Smooth muscle cell (in vitro differentiated cells): ENCODE measurements around the gene SSNA1. TPM values are rescaled to one million over a fixed set of nuclear protein-coding genes. Genes with fewer than 3 reads are reported as not detected.

Source experiments
- DNase-seq: peaks from one replicate; lab custom pipeline; 2025; ENCODE audit not compliant: unreplicated experiment; lab: John Stamatoyannopoulos, UW
- H2AFZ ChIP-seq: fragments of 200-600 bp; sonication (generic); 2 replicates; pipeline ENCODE4 v1.6.0; 2016; ENCODE audit warnings: antibody characterized with exemption, low read depth, mild to moderate bottlenecking
- H3F3A ChIP-seq: fragments of 200-600 bp; sonication (generic); 2 replicates; pipeline ENCODE4 v1.6.0; 2017; ENCODE audit warnings: antibody characterized with exemption, low read depth
- H3K27ac ChIP-seq: fragments of 200-600 bp; sonication (generic); 2 replicates; pipeline ENCODE4 v1.5.1; 2016; ENCODE audit warnings: low read depth, mild to moderate bottlenecking
- H3K27me3 ChIP-seq: fragments of 200-600 bp; sonication (generic); 2 replicates; pipeline ENCODE4 v1.6.1; 2016; ENCODE audit warnings: low read depth, mild to moderate bottlenecking
- H3K36me3 ChIP-seq: fragments of 200-600 bp; sonication (generic); 2 replicates; pipeline ENCODE4 v1.5.1; 2016; ENCODE audit warnings: low read depth
- H3K4me1 ChIP-seq: fragments of 200-600 bp; sonication (generic); 2 replicates; pipeline ENCODE4 v1.5.1; 2016; ENCODE audit warnings: low read depth
- H3K4me2 ChIP-seq: fragments of 200-600 bp; sonication (generic); 2 replicates; pipeline ENCODE4 v1.6.0; 2016; ENCODE audit warnings: mild to moderate bottlenecking
- H3K4me3 ChIP-seq: fragments of 200-600 bp; sonication (generic); 2 replicates; pipeline ENCODE4 v1.5.1; 2016; ENCODE audit warnings: mild to moderate bottlenecking
- H3K79me2 ChIP-seq: fragments of 200-600 bp; sonication (generic); 2 replicates; pipeline ENCODE4 v1.6.0; 2016; ENCODE audit warnings: low read depth, mild to moderate bottlenecking
- H3K9ac ChIP-seq: fragments of 200-600 bp; sonication (generic); 2 replicates; pipeline ENCODE4 v1.6.0; 2016; ENCODE audit warnings: low read depth
- H3K9me3 ChIP-seq: fragments of 200-600 bp; sonication (generic); replicated peaks from 2 replicates; pipeline ENCODE4 v1.5.1; 2016; ENCODE audit warnings: low read depth
- H4K20me1 ChIP-seq: fragments of 200-600 bp; sonication (generic); 2 replicates; pipeline ENCODE4 v1.6.0; 2016; ENCODE audit warnings: low read depth
- WGBS: methylation state at CpG from one replicate; pipeline ENCODE4 v1.1.7; 2016; ENCODE audit warnings: low lambda C conversion rate; 5-methylcytosine and 5-hydroxymethylcytosine counted together
- polyA plus RNA-seq: library from polyadenylated mRNA; unstranded; fragments of >200 nt; fragmentation: Nextera tagmentation; extraction: Ambion mirVana; gene quantifications from 2 replicates; pipeline ENCODE4 v1.2.1, GENCODE V29; 2016
- total RNA-seq: library from RNA; depleted of rRNA; stranded (reverse); fragments of >200 nt; gene quantifications from 2 replicates; pipeline ENCODE4 v1.2.3, GENCODE V29; 2014
- TF ChIP-seq, protein P1 (sequence below): fragments of 200-600 bp; sonication (generic); IDR thresholded peaks from 2 replicates; pipeline ENCODE4 v1.5.1; 2017; ENCODE audit warnings: borderline replicate concordance, mild to moderate bottlenecking, antibody characterized with exemption; ENCODE audit not compliant: insufficient read depth, poor library complexity, severe bottlenecking

Gene SSNA1
- total and polyA plus RNA-seq, 2 experiments from 2014 or later, result 69.5 to 84.9 TPM

DNA sequence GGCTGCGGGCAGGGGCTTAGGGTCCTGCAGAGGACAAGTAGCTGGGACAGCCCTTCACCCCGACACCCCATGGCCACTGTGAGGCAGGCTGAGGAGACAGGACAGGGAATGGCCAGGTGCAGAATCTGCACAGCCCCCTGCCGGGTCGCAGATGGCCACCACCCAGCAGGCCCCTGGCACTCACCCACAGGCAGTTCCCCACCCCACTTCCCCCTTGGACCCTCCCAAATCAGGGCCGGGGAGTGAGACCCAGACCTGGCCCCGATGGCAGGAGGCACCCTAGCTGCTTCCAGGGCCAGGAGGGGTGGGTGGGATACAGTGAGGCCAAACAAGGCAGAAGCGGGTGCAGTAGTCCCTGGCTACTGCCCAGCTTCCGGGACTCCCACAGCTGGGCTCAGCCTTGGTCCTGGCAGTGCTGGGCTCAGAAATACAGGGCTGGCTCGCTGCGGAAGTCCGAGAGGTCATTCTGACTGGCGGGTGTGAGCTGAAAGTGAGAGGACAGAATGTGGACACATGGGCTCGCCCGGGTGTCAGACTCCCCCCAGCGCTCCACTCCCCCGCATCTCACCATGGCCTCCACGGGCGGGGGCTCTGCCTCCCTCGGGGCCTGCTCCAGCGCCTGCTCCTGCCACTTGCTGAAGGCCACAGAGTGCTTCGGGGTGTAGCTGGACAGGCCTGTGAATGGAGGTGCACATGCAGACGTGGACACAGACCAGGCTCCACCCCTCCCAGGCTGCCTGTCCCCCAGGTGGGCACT, 3.4 kb downstream of the SSNA1 start:
- WGBS, result 95% methylated on average over 22 of the region's 22 CpGs
- H3K9ac ChIP-seq, result no peak overlapping the region
- H3F3A ChIP-seq, result peaks cover 12% of the 10 kb centered on the region
- no peaks in the 10 kb centered on the region for H3K27me3 ChIP-seq
- no peaks in the 10 kb centered on the region for H3K36me3 ChIP-seq
- H3K4me2 ChIP-seq, result no peak overlapping the region
- H3K4me3 ChIP-seq, result no peak overlapping the region
- no peaks in the 10 kb centered on the region for H3K9me3 ChIP-seq
- H4K20me1 ChIP-seq, result peaks cover 44% of the 10 kb centered on the region
- peaks cover 45% of the 10 kb centered on the region for H3K79me2 ChIP-seq
- H2AFZ ChIP-seq, result no peak overlapping the region
- TF ChIP-seq, protein P1, sequence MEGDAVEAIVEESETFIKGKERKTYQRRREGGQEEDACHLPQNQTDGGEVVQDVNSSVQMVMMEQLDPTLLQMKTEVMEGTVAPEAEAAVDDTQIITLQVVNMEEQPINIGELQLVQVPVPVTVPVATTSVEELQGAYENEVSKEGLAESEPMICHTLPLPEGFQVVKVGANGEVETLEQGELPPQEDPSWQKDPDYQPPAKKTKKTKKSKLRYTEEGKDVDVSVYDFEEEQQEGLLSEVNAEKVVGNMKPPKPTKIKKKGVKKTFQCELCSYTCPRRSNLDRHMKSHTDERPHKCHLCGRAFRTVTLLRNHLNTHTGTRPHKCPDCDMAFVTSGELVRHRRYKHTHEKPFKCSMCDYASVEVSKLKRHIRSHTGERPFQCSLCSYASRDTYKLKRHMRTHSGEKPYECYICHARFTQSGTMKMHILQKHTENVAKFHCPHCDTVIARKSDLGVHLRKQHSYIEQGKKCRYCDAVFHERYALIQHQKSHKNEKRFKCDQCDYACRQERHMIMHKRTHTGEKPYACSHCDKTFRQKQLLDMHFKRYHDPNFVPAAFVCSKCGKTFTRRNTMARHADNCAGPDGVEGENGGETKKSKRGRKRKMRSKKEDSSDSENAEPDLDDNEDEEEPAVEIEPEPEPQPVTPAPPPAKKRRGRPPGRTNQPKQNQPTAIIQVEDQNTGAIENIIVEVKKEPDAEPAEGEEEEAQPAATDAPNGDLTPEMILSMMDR, result no peak
- H3K4me1 ChIP-seq, result peaks cover 18% of the 10 kb centered on the region
- no peak overlapping the region for H3K27ac ChIP-seq
- no peak for DNase-seq

DNA sequence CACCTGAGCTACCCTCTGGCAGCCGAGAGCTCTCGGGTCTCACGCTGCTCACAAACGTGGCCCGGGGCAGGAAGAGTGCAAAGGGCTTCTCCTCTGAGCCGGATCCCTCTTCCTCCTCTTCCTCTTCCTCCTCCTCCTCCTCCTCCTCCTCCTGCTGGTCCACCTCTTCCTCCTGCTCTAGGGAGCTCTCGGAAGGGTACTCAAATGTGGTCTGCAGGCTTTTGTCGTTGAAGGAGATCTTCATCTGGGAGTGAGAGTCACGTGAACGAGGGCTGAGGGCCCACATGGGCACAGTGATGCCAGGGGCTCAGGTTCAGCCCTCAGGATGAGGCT, 3.9 kb downstream of the SSNA1 start:
- DNase-seq, result no peak
- no peak overlapping the region for H2AFZ ChIP-seq
- H4K20me1 ChIP-seq, result peaks cover 49% of the 10 kb centered on the region
- H3K27ac ChIP-seq, result no peak overlapping the region
- 94% methylated on average over 10 of the region's 10 CpGs for WGBS
- no peaks in the 10 kb centered on the region for H3K27me3 ChIP-seq
- peaks cover 12% of the 10 kb centered on the region for H3K4me1 ChIP-seq
- no peaks in the 10 kb centered on the region for H3K36me3 ChIP-seq
- H3K9me3 ChIP-seq, result no peaks in the 10 kb centered on the region
- no peak overlapping the region for H3K4me2 ChIP-seq
- no peak overlapping the region for H3K4me3 ChIP-seq
- TF ChIP-seq, protein P1, result no peak
- H3K79me2 ChIP-seq, result peaks cover 45% of the 10 kb centered on the region
- no peak overlapping the region for H3K9ac ChIP-seq
- peaks cover 12% of the 10 kb centered on the region for H3F3A ChIP-seq

DNA sequence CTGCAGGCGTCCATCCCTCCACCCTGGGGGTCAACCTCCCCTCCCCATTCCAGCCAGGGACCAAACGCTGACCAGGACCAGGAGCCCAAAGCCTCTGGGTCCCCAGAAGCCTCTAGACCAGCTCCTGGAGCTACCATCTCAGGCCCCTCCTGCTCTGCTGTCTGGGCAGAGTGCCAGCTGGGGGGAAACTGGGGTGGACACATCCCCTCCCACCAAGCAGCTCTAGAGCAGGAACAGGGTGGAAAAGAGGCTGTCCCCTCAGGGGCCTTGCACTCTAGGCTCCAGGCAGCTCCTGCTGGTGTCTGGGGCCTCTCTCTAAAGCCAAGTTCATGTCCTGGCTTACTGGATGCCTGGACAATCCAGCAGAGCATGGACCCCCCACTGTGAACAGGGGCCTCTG, 4.4 kb downstream of the SSNA1 start:
- 88% methylated on average over 2 of the region's 2 CpGs for WGBS
- Histone ChIP-seq H3K4me2 (no peak overlapping the region), H3K4me3 (no peak overlapping the region), H3K9ac (no peak overlapping the region), H3K36me3 (no peaks in the 10 kb centered on the region), H3K27ac (no peak overlapping the region), H3F3A (peaks cover 12% of the 10 kb centered on the region), H3K9me3 (no peaks in the 10 kb centered on the region), H4K20me1 (peaks cover 54% of the 10 kb centered on the region), H3K4me1 (peaks cover 9% of the 10 kb centered on the region), H3K79me2 (peaks cover 45% of the 10 kb centered on the region), H3K27me3 (no peaks in the 10 kb centered on the region), H2AFZ (no peak overlapping the region)
- DNase-seq, result no peak
- TF ChIP-seq, protein P1, result no peak

DNA sequence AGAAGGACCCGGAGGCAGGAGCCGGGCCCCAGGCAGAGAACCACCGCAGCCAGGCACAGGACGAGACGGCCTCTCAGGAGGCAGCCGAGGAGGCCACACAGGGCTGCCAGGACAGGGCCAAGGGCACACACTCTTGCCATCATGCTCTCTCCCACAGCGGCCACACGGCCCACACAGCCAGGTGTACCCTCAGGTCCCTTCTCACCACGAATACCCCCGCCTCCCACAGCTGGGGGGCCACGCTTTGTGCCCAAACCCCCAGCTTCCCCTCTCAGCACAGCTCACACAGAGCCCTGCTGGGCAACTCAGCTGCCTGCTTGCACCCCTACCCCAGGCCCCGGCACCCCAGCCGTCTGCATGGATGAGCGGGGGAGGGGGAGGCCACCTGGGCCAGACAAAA, 5.3 kb downstream of the SSNA1 start:
- DNase-seq, result no peak
- TF ChIP-seq, protein P1, result no peak
- Histone ChIP-seq H4K20me1 (peaks cover 63% of the 10 kb centered on the region), H3F3A (peaks cover 12% of the 10 kb centered on the region), H3K9me3 (no peaks in the 10 kb centered on the region), H2AFZ (no peak overlapping the region), H3K4me1 (peaks cover 11% of the 10 kb centered on the region), H3K27me3 (no peaks in the 10 kb centered on the region), H3K27ac (no peak overlapping the region), H3K36me3 (no peaks in the 10 kb centered on the region), H3K4me3 (no peak overlapping the region), H3K4me2 (no peak overlapping the region), H3K79me2 (peaks cover 49% of the 10 kb centered on the region), H3K9ac (no peak overlapping the region)
- 92% methylated on average over 14 of the region's 14 CpGs for WGBS
